Body of pancreas (tissue), 4 donors: Measurements from ENCODE around the gene UMODL1.

Experiments used
- POLR2A ChIP-seq, 3 donors: fragments of 450-650 bp; IDR thresholded peaks; one replicate each; pipeline ENCODE4 v1.6.1; 2016; ENCODE audit warnings: antibody characterized with exemption in 3 of 3, mild to moderate bottlenecking in 2 of 3
- TF ChIP-seq, protein P1 (sequence below), 7 experiments: fragments of 450-650 bp in 4 of 7; fragments of 200-600 bp in 3 of 7; sonication (generic) in 3 of 7; IDR thresholded peaks; one replicate each; pipeline ENCODE4 v1.5.1; 2016 to 2019; ENCODE audit warnings: antibody characterized with exemption in 7 of 7

- TF ChIP-seq, protein P1, sequence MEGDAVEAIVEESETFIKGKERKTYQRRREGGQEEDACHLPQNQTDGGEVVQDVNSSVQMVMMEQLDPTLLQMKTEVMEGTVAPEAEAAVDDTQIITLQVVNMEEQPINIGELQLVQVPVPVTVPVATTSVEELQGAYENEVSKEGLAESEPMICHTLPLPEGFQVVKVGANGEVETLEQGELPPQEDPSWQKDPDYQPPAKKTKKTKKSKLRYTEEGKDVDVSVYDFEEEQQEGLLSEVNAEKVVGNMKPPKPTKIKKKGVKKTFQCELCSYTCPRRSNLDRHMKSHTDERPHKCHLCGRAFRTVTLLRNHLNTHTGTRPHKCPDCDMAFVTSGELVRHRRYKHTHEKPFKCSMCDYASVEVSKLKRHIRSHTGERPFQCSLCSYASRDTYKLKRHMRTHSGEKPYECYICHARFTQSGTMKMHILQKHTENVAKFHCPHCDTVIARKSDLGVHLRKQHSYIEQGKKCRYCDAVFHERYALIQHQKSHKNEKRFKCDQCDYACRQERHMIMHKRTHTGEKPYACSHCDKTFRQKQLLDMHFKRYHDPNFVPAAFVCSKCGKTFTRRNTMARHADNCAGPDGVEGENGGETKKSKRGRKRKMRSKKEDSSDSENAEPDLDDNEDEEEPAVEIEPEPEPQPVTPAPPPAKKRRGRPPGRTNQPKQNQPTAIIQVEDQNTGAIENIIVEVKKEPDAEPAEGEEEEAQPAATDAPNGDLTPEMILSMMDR (IDR thresholded peaks at IDR 0.05) = no peak
- no peak for TF ChIP-seq POLR2A (IDR thresholded peaks at IDR 0.05)
Observed at GRCh38 chr21:42047821-42048613, 23.1 kb upstream of the UMODL1 start.
